Measurements from ENCODE around the gene SPECC1.
"Not testable (repeated sequence)": the region's sequence is repeated elsewhere in the genome, so short reads cannot be mapped to it uniquely, and the experiment has no call there.

Gene SPECC1

DNA sequence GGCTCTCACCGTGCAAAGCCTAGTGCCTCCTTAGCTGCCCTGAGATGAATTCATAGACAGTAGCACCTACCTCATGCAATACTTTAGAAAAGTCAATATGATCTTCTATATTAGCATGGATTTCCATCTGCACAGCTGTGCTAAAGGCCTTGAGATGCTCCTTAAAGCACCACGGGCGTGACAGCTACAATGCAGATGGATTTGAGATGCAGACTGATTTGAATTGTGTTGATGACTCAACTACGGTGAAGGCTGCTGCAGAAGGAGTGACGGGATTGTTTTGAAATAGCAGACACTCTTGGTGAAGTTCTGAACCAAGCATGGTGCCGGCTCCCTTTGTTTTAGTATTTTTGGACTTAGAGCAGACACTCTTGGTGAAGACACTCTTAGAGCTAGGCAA lies 88.2 kb downstream of the SPECC1 start:
- DNase-seq (ENCODE audit: low spot score): no peak
- TF ChIP-seq, protein P1, sequence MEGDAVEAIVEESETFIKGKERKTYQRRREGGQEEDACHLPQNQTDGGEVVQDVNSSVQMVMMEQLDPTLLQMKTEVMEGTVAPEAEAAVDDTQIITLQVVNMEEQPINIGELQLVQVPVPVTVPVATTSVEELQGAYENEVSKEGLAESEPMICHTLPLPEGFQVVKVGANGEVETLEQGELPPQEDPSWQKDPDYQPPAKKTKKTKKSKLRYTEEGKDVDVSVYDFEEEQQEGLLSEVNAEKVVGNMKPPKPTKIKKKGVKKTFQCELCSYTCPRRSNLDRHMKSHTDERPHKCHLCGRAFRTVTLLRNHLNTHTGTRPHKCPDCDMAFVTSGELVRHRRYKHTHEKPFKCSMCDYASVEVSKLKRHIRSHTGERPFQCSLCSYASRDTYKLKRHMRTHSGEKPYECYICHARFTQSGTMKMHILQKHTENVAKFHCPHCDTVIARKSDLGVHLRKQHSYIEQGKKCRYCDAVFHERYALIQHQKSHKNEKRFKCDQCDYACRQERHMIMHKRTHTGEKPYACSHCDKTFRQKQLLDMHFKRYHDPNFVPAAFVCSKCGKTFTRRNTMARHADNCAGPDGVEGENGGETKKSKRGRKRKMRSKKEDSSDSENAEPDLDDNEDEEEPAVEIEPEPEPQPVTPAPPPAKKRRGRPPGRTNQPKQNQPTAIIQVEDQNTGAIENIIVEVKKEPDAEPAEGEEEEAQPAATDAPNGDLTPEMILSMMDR (conservative IDR thresholded peaks at IDR 0.05; ENCODE audit: low read depth): no peak
- H3K27ac ChIP-seq: no peak overlapping the region
- POLR2A ChIA-PET (ENCODE audit: low non-redundant PET): no interaction called here
- CTCF ChIA-PET: no interaction called here

DNA sequence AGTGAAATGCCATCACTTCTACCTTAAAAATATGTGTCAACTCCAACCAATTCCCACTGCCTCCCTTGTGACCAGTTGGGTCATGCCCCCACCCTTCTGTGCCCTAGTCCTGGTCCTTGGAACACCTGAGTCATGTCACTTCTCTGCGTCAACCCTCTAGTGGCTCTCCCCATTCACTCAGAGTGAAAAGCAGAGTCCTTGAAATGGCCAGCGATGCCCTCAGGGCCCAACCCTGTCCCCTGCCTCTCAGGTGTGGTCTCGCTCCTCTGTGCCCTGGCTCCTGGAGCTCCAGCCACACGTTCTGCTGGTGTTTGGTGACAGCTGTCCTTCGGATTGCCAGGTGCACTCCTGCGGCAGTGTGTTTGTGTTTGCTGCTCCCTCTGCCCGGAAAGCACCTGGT lies 89.2 kb downstream of the SPECC1 start:
- no peak overlapping the region for H3K27ac ChIP-seq
- TF ChIP-seq, protein P1 (conservative IDR thresholded peaks at IDR 0.05; ENCODE audit: low read depth): no peak
- ChIA-PET CTCF (no interaction called here), POLR2A (ENCODE audit: low non-redundant PET) (no interaction called here)
- DNase-seq (ENCODE audit: low spot score): no peak

DNA sequence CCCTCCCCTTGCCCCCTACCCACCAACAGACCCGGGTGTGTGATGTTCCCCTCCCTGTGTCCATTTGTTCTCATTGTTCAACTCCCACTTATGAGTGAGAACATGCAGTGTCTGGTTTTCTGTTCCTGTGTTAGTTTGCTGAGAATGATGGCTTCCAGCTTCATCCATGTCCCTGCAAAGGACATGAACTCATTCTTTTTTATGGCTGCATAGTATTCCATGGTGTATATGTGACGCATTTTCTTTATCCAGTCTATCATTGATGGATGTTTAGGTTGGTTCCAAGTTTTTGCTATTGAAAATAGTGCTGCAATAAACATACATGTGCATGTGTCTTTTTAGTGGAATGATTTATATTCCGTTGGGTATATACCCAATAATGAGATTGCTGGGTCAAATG lies 91.6 kb downstream of the SPECC1 start:
- H3K27ac ChIP-seq; POLR2A ChIA-PET (ENCODE audit: low non-redundant PET); CTCF ChIA-PET; DNase-seq (ENCODE audit: low spot score): not testable (repeated sequence)

DNA sequence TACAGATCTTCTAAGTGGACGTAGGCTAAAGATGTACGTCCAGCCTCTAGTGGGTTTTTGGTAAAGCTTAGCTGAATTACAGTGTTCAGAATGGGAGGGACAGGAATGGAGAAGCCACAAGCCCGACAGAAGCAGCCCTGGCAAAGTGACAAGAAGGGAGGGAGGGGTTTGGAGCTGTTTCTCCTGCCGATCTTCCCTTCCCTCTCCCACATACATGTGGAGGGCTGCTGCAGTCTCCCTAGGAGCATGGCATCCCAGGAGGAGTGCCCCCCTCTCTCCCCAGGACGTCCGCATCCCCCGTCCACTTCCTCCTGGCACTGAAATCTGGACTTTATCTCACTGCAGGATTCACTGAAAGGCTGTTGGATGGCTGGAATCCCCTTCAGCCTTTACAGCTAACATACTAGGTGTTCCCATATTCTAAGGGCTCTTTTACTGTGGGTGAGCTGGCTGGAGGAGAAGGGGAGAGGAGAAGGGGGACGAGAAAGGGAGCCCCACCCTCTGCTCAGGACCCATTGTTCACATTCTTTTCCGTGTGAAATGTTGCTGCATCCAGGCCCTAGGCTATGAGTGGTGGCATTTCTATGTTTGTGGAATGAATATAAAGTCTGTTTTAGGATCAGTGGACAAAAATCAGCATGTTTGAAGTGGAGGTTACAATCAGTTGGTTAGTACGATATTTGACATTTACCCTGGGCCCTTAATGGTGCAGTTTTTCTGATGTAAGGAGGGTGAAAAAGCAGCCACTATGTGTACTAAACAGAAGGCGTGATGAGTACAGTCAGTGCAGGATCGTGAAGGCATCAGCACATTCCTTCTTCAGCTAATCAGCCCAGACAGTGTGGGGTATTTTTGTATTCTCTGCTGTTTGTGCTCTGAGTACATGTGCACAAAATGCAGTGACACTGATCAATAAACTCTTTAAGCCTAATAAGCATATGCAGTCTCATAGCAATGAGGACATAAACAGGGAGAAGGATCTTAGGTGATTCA lies 94.6 kb downstream of the SPECC1 start:
- POLR2A ChIA-PET (ENCODE audit: low non-redundant PET): no interaction called here
- CTCF ChIA-PET: no interaction called here
- DNase-seq (ENCODE audit: low spot score): no peak
- no peak overlapping the region for H3K27ac ChIP-seq
- TF ChIP-seq, protein P1 (conservative IDR thresholded peaks at IDR 0.05; ENCODE audit: low read depth): no peak

DNA sequence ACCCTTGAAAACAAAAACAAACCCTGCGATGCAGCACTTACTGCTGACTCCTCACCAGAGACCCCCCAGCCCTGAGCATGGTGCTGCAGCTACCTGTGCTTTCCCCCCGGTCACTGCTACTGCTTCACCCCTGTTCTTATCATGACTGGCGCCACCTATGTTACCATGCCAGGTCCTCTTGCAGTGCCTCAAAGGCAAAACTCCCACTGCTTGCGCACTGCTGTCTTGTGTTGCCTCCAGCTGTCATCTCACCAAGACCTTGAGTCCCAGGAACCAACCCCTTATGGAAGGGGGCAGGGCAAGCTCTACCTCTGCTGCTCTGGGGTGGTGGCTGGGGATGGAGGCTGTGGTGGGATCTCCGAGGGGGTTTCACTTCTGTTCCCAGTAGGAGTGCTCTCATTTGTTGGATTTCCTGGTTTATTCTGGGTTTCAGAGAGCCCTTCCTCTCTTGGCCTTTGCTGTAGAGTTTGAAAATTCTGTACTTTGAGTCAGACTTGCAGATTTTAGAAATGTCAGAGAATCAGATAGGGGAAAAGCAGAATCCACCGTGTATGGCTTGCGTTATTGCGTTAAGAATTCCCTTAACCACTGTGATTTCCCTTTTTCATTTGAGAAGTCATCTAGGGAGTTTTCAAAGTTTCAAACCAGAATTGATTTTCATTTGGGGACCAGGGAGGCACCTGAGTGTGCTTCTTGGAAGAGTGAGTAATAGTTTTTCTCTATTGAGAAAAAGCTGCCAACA lies 96.6 kb downstream of the SPECC1 start:
- DNase-seq (ENCODE audit: low spot score): no peak
- no peak overlapping the region for H3K27ac ChIP-seq
- ChIA-PET POLR2A (ENCODE audit: low non-redundant PET) (no interaction called here), CTCF (no interaction called here)
- TF ChIP-seq, protein P1 (conservative IDR thresholded peaks at IDR 0.05; ENCODE audit: low read depth): no peak

DNA sequence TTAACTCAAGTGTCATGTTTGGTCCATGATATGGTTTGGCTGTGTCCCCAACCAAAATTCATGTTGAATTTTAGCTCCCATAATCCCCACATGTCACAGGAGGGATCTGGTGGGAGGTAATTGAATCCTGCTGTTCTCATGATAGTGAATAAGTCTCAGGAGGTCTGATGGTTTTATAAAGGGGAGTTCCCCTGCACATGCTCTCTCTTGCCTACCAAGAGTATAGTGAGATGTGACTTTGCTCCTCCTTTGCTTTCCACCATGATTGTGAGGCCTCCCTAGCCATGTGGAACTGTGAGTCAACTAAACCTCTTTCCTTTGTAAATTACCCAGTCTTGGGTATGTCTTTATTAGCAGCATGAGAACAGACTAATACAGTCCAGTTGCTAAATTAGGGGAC lies 97.3 kb downstream of the SPECC1 start:
- CTCF ChIA-PET; H3K27ac ChIP-seq; DNase-seq (ENCODE audit: low spot score); POLR2A ChIA-PET (ENCODE audit: low non-redundant PET): not testable (repeated sequence)

DNA sequence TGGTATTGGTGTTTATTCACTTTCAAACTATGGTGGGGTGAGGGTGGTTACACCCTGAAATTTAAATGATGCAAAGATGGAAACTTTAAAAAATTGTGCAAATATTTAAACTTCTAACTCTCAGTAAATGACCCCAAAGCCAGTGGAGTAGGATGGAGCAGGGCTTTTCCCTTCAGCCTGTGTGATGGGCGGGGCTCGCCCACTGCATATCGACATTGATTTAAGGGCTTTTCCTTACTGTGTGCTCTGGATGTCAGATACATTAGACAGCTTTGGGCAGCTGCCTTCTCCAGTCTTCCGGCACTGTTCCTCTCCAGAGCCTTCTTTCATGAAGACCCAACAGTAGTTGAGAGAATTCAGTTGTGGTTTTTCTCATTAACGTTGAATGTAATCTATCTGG lies 99.9 kb downstream of the SPECC1 start:
- DNase-seq (ENCODE audit: low spot score): no peak
- TF ChIP-seq, protein P1 (conservative IDR thresholded peaks at IDR 0.05; ENCODE audit: low read depth): no peak
- ChIA-PET CTCF (no interaction called here), POLR2A (ENCODE audit: low non-redundant PET) (no interaction called here)
- H3K27ac ChIP-seq: no peak overlapping the region

All from RWPE1 (cell line).